SH-SY5Y (cell line): Measurements from ENCODE around the gene PKD2L1.

ENCODE experiments used
- GATA2 ChIP-seq: IDR thresholded peaks from 2 replicates; pipeline ENCODE4 v1.6.1; 2011; ENCODE audit warnings: mild to moderate bottlenecking, low read depth, low read length
- GATA3 ChIP-seq: IDR thresholded peaks from 2 replicates; pipeline ENCODE4 v1.6.1; 2011; ENCODE audit warnings: low read depth, mild to moderate bottlenecking, low read length, moderate library complexity

DNA sequence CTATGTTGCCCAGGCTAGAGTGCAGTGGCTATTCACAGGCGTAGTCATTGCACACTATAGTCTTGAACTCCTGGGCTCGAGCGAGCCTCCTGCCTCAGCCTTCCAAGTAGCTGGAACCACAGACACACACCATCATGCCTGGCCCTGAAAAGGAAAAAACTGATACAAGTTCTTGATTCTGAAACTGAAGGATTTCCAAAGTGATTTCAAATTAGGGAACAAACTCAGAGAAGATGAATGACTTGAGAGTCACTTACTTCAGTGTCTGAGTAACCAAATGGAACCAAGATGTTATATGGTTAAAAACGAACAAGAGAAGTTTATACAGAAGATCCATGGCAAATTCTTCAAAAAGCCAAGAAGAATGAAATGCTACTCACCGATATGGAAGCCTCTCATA, 77.0 kb downstream of the PKD2L1 start:
- no peak for TF ChIP-seq GATA2
- TF ChIP-seq GATA3 = no peak
